HepG2 (cell line): ENCODE results near the gene FOXA1. TPM values are rescaled to one million over a fixed set of nuclear protein-coding genes. Genes with fewer than 3 reads are reported as not detected.

Experiments
- AFF4 ChIP-seq: sonication (generic); formaldehyde crosslinking; IDR thresholded peaks from 2 replicates; pipeline ENCODE4 v1.4.0; 2020; ENCODE audit warnings: missing genetic modification reagents
- AHR ChIP-seq: IDR thresholded peaks from 2 replicates; pipeline ENCODE4 v1.6.1; 2018; ENCODE audit warnings: missing genetic modification reagents, missing compliant biosample characterization
- BORCS8-MEF2B ChIP-seq: sonication (generic); formaldehyde crosslinking; IDR thresholded peaks from 2 replicates; pipeline ENCODE4 v1.8.0; 2022; ENCODE audit warnings: mild to moderate bottlenecking, missing genetic modification reagents
- CBX5 ChIP-seq: sonication (generic); formaldehyde crosslinking; IDR thresholded peaks from 2 replicates; pipeline ENCODE4 v1.4.0; 2020; ENCODE audit warnings: missing genetic modification reagents, borderline replicate concordance
- CREBL2 ChIP-seq: sonication (generic); formaldehyde crosslinking; IDR thresholded peaks from 2 replicates; pipeline ENCODE4 v1.8.1; 2023; ENCODE audit warnings: missing genetic modification reagents, mild to moderate bottlenecking, borderline replicate concordance
- GABPB1 ChIP-seq: IDR thresholded peaks from 2 replicates; pipeline ENCODE4 v1.6.1; 2016; ENCODE audit warnings: mild to moderate bottlenecking, missing genetic modification reagents, moderate library complexity, missing compliant biosample characterization
- HDAC1 ChIP-seq: sonication (generic); formaldehyde crosslinking; IDR thresholded peaks from 2 replicates; pipeline ENCODE4 v1.5.1; 2020; ENCODE audit warnings: mild to moderate bottlenecking, missing genetic modification reagents
- HOXA3 ChIP-seq: sonication (generic); formaldehyde crosslinking; IDR thresholded peaks from 2 replicates; pipeline ENCODE4 v1.5.0; 2020; ENCODE audit warnings: missing genetic modification reagents
- ISL2 ChIP-seq: sonication (generic); formaldehyde crosslinking; IDR thresholded peaks from 2 replicates; pipeline ENCODE4 v1.5.0; 2020; ENCODE audit warnings: missing genetic modification reagents
- MZF1 ChIP-seq: sonication (generic); formaldehyde crosslinking; IDR thresholded peaks from 2 replicates; pipeline ENCODE4 v1.8.1; 2023; ENCODE audit warnings: mild to moderate bottlenecking, missing genetic modification reagents, borderline replicate concordance
- NPAS2 ChIP-seq: sonication (generic); formaldehyde crosslinking; IDR thresholded peaks from 2 replicates; pipeline ENCODE4 v1.8.0; 2022; ENCODE audit warnings: mild to moderate bottlenecking, missing genetic modification reagents, borderline replicate concordance
- NR2F1 ChIP-seq, 2 experiments: fragments of 450-650 bp in 1 of 2; formaldehyde crosslinking in 1 of 2; IDR thresholded peaks; 2 replicates each; pipeline versions ENCODE4 v1.5.0 to v1.6.1; 2016 to 2020; ENCODE audit warnings: mild to moderate bottlenecking in 1 of 2, missing compliant biosample characterization in 1 of 2, missing genetic modification reagents in 1 of 2, moderate library complexity in 1 of 2
- POLR2AphosphoS5 ChIP-seq: IDR thresholded peaks from 2 replicates; pipeline ENCODE4 v1.6.1; 2012; ENCODE audit warnings: low read depth, low read length
- RFX5 ChIP-seq: IDR thresholded peaks from 2 replicates; pipeline ENCODE4 v1.6.1; 2011; ENCODE audit warnings: low read depth, low read length, improper control_type of control experiment
- SRSF4 ChIP-seq: fragments of 200-400 bp; formaldehyde crosslinking; IDR thresholded peaks from one replicate; pipeline ENCODE4 v1.6.1; 2018; ENCODE audit warnings: mild to moderate bottlenecking, low read depth, low read length, moderate library complexity; ENCODE audit not compliant: poor library complexity, severe bottlenecking
- U2AF1 ChIP-seq: fragments of 200-400 bp; formaldehyde crosslinking; optimal IDR thresholded peaks from 2 replicates; pipeline ENCODE3; 2017; ENCODE audit warnings: mild to moderate bottlenecking, low read depth, low read length
- ZNF12 ChIP-seq: sonication (generic); formaldehyde crosslinking; IDR thresholded peaks from 2 replicates; pipeline ENCODE4 v1.5.0; 2020; ENCODE audit warnings: missing genetic modification reagents
- ZNF326 ChIP-seq: sonication (generic); formaldehyde crosslinking; IDR thresholded peaks from 2 replicates; pipeline ENCODE4 v1.4.0; 2020; ENCODE audit warnings: missing genetic modification reagents, borderline replicate concordance
- ZNF333 ChIP-seq: sonication (generic); formaldehyde crosslinking; IDR thresholded peaks from 2 replicates; pipeline ENCODE4 v1.4.0; 2020; ENCODE audit warnings: mild to moderate bottlenecking, missing genetic modification reagents, borderline replicate concordance
- ZNF382 ChIP-seq: sonication (generic); formaldehyde crosslinking; IDR thresholded peaks from 2 replicates; pipeline ENCODE4 v1.5.0; 2020; ENCODE audit warnings: missing genetic modification reagents, mild to moderate bottlenecking, borderline replicate concordance
- ZNF383 ChIP-seq: sonication (generic); formaldehyde crosslinking; IDR thresholded peaks from 2 replicates; pipeline ENCODE4 v1.4.0; 2020; ENCODE audit warnings: missing genetic modification reagents, mild to moderate bottlenecking, borderline replicate concordance
- ZNF670 ChIP-seq: sonication (generic); formaldehyde crosslinking; IDR thresholded peaks from 2 replicates; pipeline ENCODE4 v1.8.0; 2022; ENCODE audit warnings: mild to moderate bottlenecking, missing genetic modification reagents, borderline replicate concordance
- ZNF784 ChIP-seq: sonication (generic); formaldehyde crosslinking; IDR thresholded peaks from 2 replicates; pipeline ENCODE4 v1.5.1; 2020; ENCODE audit warnings: missing genetic modification reagents, mild to moderate bottlenecking, borderline replicate concordance
- ZNF788 ChIP-seq: sonication (generic); formaldehyde crosslinking; IDR thresholded peaks from 2 replicates; pipeline ENCODE4 v1.5.0; 2020; ENCODE audit warnings: mild to moderate bottlenecking, missing genetic modification reagents, borderline replicate concordance
- polyA plus RNA-seq, 8 experiments: library from polyadenylated mRNA; depleted of rRNA in 3 of 8; stranded (reverse) in 7 of 8; unstranded in 1 of 8; fragments of >200 nt; fragmentation: Illumina TruSeq in 4 of 8; extraction: Trizol in 4 of 8; gene quantifications; 2 replicates each; pipeline versions ENCODE4 v1.2.1 to v1.2.3, GENCODE V29; 2011 to 2016; ENCODE audit warnings: low read depth in 4 of 8, missing spikeins in 1 of 8, mixed read lengths in 1 of 8; ENCODE audit not compliant: insufficient read depth in 1 of 8
- total RNA-seq, 5 experiments: library from RNA; depleted of rRNA; stranded (reverse); fragments of >200 nt; fragmentation: Illumina TruSeq; extraction: Trizol; gene quantifications; 2 replicates each; pipeline ENCODE4 v1.2.3, GENCODE V29; 2016; ENCODE audit warnings: low read depth in 1 of 5

Gene FOXA1
- total and polyA plus RNA-seq, 2 of the 13 experiments (the other 11 are each of a cell fraction or from before 2014, with no cell fraction given) = 43.4 to 58.6 TPM

GRCh38 chr14:37546621-37547447 is 48.2 kb downstream of the FOXA1 start (continued):
- peak; percentile 100 for TF ChIP-seq ISL2
- TF ChIP-seq ZNF382 (CRISPR knock-in tag) = 0 out of 2 replicates have a peak, but pooled peaks have one; percentile 77
- peak; percentile 64; the same call in 1 of the 2 replicates for TF ChIP-seq ZNF12
- no peak for TF ChIP-seq CBX5 (CRISPR knock-in tag)
- no peak for TF ChIP-seq SRSF4
- no peak for TF ChIP-seq AHR (CRISPR knock-in tag)
- TF ChIP-seq AFF4 (CRISPR knock-in tag) = peak; percentile 85
- no peak for TF ChIP-seq GABPB1 (CRISPR knock-in tag)
- TF ChIP-seq ZNF788 (CRISPR knock-in tag) = no peak; the same call in 1 of the 2 replicates
- peak; percentile 36 to 56; a peak in 3 of 4 replicates for TF ChIP-seq NR2F1 (CRISPR knock-in tag; IDR thresholded peaks at IDR 0.05)
- no peak for TF ChIP-seq CREBL2 (CRISPR knock-in tag)
- no peak for TF ChIP-seq ZNF333
- TF ChIP-seq U2AF1 = no peak
- peak; percentile 96 for TF ChIP-seq HOXA3
- TF ChIP-seq NPAS2 (CRISPR knock-in tag) = no peak
- no peak for TF ChIP-seq ZNF670 (CRISPR knock-in tag)
- TF ChIP-seq MZF1 (CRISPR knock-in tag) = no peak
- TF ChIP-seq HDAC1 (CRISPR knock-in tag) = peak; percentile 97
- TF ChIP-seq ZNF784 (CRISPR knock-in tag) = no peak; the same call in none of the 2 replicates
- no peak for TF ChIP-seq BORCS8-MEF2B (CRISPR knock-in tag)
- no peak for TF ChIP-seq ZNF383 (CRISPR knock-in tag)
- no peak; the same call in 1 of the 2 replicates for TF ChIP-seq ZNF326 (CRISPR knock-in tag)
- TF ChIP-seq POLR2AphosphoS5 = no peak
- no peak for TF ChIP-seq RFX5
